ENCODE measurements around the gene DNAH17. TPM values are rescaled to one million over a fixed set of nuclear protein-coding genes. Genes with fewer than 3 reads are reported as not detected.

DNAH17 gene
- total RNA-seq, 1 experiment from 2014 or later = 0.23 TPM

DNA sequence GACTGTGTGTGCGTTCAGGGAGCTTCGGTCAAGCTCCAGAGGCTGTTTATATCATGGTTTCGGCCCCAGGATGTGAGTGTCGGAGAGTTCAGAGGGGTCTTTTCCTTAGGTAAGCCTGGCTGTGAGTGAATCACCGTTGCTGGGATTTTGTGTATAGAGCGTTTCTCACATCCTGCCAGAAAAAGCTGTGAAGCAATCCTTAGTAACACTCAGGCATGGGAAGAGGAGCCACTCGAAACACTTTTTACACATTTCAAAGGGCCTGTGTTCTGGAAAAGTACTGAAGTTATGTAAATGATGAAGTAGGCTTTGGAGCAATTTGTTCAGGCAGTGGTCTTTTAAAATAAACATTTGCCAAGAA lies 198.1 kb downstream of the DNAH17 start:
- H3K4me3 Mint-ChIP-seq (ENCODE audit: unreplicated experiment) = peak overlapping the region; percentile 93
- no peak for TF ChIP-seq CTCF (IDR thresholded peaks at IDR 0.05; ENCODE audit: insufficient read depth in 1 of 2, low read depth in 1 of 2, low read length in 1 of 2, severe bottlenecking in 1 of 2, unreplicated experiment in 1 of 2)
- no peak for DNase-seq
- ChIA-PET POLR2A (interaction anchor here (0.6 kb wide), 1 partner anchor 15 kb away, joined by 4 read pairs; no protein-coding TSS in a partner anchor), CTCF (interaction anchor here (0.6 to 1.1 kb wide), 2 partner anchors 9 to 10 kb away, joined by 3 to 4 read pairs; no protein-coding TSS in a partner anchor)
- peak overlapping the region; percentile 94 for H3K27ac Mint-ChIP-seq (ENCODE audit: unreplicated experiment)
- H3K4me1 Mint-ChIP-seq (ENCODE audit: low read depth, unreplicated experiment) = peaks cover 45% of the 10 kb centered on the region
- TSS peak; percentile 49 for BruUV-seq (replicated peaks)
- Histone ChIP-seq H3K36me3 (ENCODE audit: control insufficient read depth, insufficient read depth, low read length) (no peaks in the 10 kb centered on the region; the same call in 1 of the 2 replicates), H3K4me3 (ENCODE audit: low read depth, low read length) (peak overlapping the region; percentile 96), H3K27me3 (replicated peaks; ENCODE audit: control insufficient read depth, insufficient read depth, low read length) (no peaks in the 10 kb centered on the region), H3K9me3 (no peaks in the 10 kb centered on the region), H3K4me1 (peaks cover 38% of the 10 kb centered on the region)
- H3K9me3 Mint-ChIP-seq (ENCODE audit: unreplicated experiment) = no peaks in the 10 kb centered on the region
- intact Hi-C loops (cut with micrococcal nuclease; ENCODE audit: unreplicated experiment) = no loop called here
- H3K27me3 Mint-ChIP-seq (ENCODE audit: insufficient read depth, unreplicated experiment) = no peaks in the 10 kb centered on the region
- peaks cover 45% of the 10 kb centered on the region for H3K36me3 Mint-ChIP-seq (ENCODE audit: insufficient read depth, unreplicated experiment)

GRCh38 chr17:78378225-78379130 lies 198.7 kb downstream of the DNAH17 start, which contains the start of gene PGS1:
TSS of gene PGS1 (plus strand) at chr17:78378649. CDS start at chr17:78378666, 17 bp downstream.
- DNase-seq = peak; percentile 75 to 86
- H3K4me1 ChIP-seq = peaks cover 43% of the 10 kb centered on the region
- POLR2A ChIA-PET = interaction anchor here (0.5 kb wide), 1 partner anchor 43 kb away, joined by 5 read pairs; no protein-coding TSS in a partner anchor
- H3K27ac Mint-ChIP-seq (ENCODE audit: unreplicated experiment) = peak within 1 kb of the TSS; percentile 94
- intact Hi-C loops (cut with micrococcal nuclease; ENCODE audit: unreplicated experiment) = loop anchor here (1.0 kb wide), 2 partner anchors 13 to 18 kb away; partner anchors contain the start of gene SOCS3
- no peaks in the 10 kb centered on the region for H3K9me3 ChIP-seq
- peak within 1 kb of the TSS; percentile 93 for H3K4me3 Mint-ChIP-seq (ENCODE audit: unreplicated experiment)
- no TSS peak for BruUV-seq (replicated peaks)
- no peaks in the 10 kb centered on the region; the same call in 1 of the 2 replicates for H3K36me3 ChIP-seq (ENCODE audit: control insufficient read depth, insufficient read depth, low read length)
- peak within 1 kb of the TSS; percentile 96 for H3K4me3 ChIP-seq (ENCODE audit: low read depth, low read length)
- no peaks in the 10 kb centered on the region for H3K27me3 Mint-ChIP-seq (ENCODE audit: insufficient read depth, unreplicated experiment)
- H3K4me1 Mint-ChIP-seq (ENCODE audit: low read depth, unreplicated experiment) = peaks cover 48% of the 10 kb centered on the region
- H3K36me3 Mint-ChIP-seq (ENCODE audit: insufficient read depth, unreplicated experiment) = peaks cover 45% of the 10 kb centered on the region
- H3K9me3 Mint-ChIP-seq (ENCODE audit: unreplicated experiment) = no peaks in the 10 kb centered on the region
- CTCF ChIA-PET = interaction anchor here (1.1 kb wide), 1 partner anchor 8 kb away, joined by 3 read pairs; no protein-coding TSS in a partner anchor
- H3K27me3 ChIP-seq (replicated peaks; ENCODE audit: control insufficient read depth, insufficient read depth, low read length) = no peaks in the 10 kb centered on the region
- no peak for TF ChIP-seq CTCF (IDR thresholded peaks at IDR 0.05; ENCODE audit: insufficient read depth in 1 of 2, low read depth in 1 of 2, low read length in 1 of 2, severe bottlenecking in 1 of 2, unreplicated experiment in 1 of 2)

DNA sequence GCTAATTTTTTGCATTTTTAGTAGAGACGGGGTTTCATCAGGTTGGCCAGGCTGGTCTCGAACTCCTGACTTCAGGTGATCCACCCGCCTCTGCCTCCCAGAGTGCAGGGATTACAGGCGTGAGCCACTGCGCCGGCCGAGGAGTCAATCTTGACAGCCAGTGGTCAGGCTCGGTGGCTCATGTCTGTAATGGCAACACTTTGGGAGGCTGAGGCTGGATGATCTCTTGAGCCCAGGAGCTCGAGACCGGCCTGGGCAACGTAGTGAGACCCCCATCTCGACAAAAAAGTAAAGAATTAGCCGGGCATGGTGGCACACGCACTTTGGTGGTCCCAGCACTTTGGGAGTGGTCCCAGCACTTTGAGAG lies 199.4 kb downstream of the DNAH17 start:
- peak overlapping the region; percentile 94 for H3K27ac Mint-ChIP-seq (ENCODE audit: unreplicated experiment)
- H3K4me1 ChIP-seq = peaks cover 47% of the 10 kb centered on the region
- no TSS peak for BruUV-seq (replicated peaks)
- peaks cover 41% of the 10 kb centered on the region for H3K36me3 Mint-ChIP-seq (ENCODE audit: insufficient read depth, unreplicated experiment)
- H3K4me3 Mint-ChIP-seq (ENCODE audit: unreplicated experiment) = peak overlapping the region; percentile 93
- H3K4me3 ChIP-seq (ENCODE audit: low read depth, low read length) = peak overlapping the region; percentile 96
- ChIA-PET POLR2A (interaction anchor here (1.3 kb wide), 1 partner anchor 12 kb away, joined by 4 read pairs; no protein-coding TSS in a partner anchor), CTCF (interaction anchor here (1.1 kb wide), 1 partner anchor 8 kb away, joined by 3 read pairs; no protein-coding TSS in a partner anchor)
- peaks cover 55% of the 10 kb centered on the region for H3K4me1 Mint-ChIP-seq (ENCODE audit: low read depth, unreplicated experiment)
- no peaks in the 10 kb centered on the region for H3K9me3 Mint-ChIP-seq (ENCODE audit: unreplicated experiment)
- no peak for DNase-seq
- intact Hi-C loops (cut with micrococcal nuclease; ENCODE audit: unreplicated experiment) = loop anchor here (1.0 kb wide), 3 partner anchors 13 to 43 kb away; partner anchors contain the start of gene SOCS3
- H3K27me3 ChIP-seq (replicated peaks; ENCODE audit: control insufficient read depth, insufficient read depth, low read length) = no peaks in the 10 kb centered on the region
- H3K9me3 ChIP-seq = no peaks in the 10 kb centered on the region
- TF ChIP-seq CTCF (IDR thresholded peaks at IDR 0.05; ENCODE audit: insufficient read depth in 1 of 2, low read depth in 1 of 2, low read length in 1 of 2, severe bottlenecking in 1 of 2, unreplicated experiment in 1 of 2) = no peak
- H3K36me3 ChIP-seq (ENCODE audit: control insufficient read depth, insufficient read depth, low read length) = no peaks in the 10 kb centered on the region; the same call in 1 of the 2 replicates
- H3K27me3 Mint-ChIP-seq (ENCODE audit: insufficient read depth, unreplicated experiment) = no peaks in the 10 kb centered on the region
